ENCODE data around the gene ARHGAP44. TPM values are rescaled to one million over a fixed set of nuclear protein-coding genes. Genes with fewer than 3 reads are reported as not detected.

Gene ARHGAP44
- total RNA-seq, 2 experiments from 2014 or later: not detected

DNA sequence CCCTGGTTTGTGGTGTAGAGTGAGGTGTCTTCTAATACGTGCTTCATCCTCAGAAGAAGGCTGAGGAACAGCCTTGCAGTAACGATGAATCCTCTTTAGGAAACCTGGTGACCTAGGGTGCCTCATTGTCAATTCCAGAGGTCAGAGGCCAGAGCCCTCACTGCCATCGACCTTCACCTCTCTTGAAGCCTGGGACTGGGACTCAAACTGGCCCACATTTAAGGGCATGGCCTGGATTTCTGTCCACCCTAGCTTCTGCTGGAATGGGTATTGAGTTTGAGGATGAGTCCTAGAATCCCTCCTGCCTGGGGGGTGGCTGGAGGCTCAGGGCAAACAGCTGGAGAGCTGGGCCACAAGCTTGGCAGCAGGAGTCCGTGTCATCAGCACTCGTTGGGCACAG, 189.9 kb downstream of the ARHGAP44 start:
- H3K9me3 ChIP-seq (ENCODE audit: control insufficient read depth in 1 of 2, insufficient read depth in 1 of 2, low read length in 2 of 2): peaks cover 0 to 6% of the 10 kb centered on the region in 2 experiments
- Mint-ChIP-seq H3K9me3 (no peaks in the 10 kb centered on the region), H3K36me3 (ENCODE audit: low read depth) (no peaks in the 10 kb centered on the region), H3K27me3 (peaks cover 40% of the 10 kb centered on the region), H3K4me1 (ENCODE audit: low read depth) (no peaks in the 10 kb centered on the region), H3K4me3 (no peak overlapping the region), H3K27ac (no peak overlapping the region)
- H3K27ac ChIP-seq (ENCODE audit: low read depth in 1 of 2, low read length in 2 of 2): no peak overlapping the region
- H3K36me3 ChIP-seq (ENCODE audit: insufficient read depth, low read length): no peaks in the 10 kb centered on the region
- ATAC-seq (ENCODE audit: poor library complexity): no peak
- H3K4me3 ChIP-seq (ENCODE audit: low read length): no peak overlapping the region
- ChIA-PET CTCF (no interaction called here), POLR2A (no interaction called here)
- peaks cover 3 to 13% of the 10 kb centered on the region in 2 experiments for H3K27me3 ChIP-seq (ENCODE audit: control insufficient read depth in 1 of 2, insufficient read depth in 2 of 2, low read length in 2 of 2)
- TF ChIP-seq, protein P1, sequence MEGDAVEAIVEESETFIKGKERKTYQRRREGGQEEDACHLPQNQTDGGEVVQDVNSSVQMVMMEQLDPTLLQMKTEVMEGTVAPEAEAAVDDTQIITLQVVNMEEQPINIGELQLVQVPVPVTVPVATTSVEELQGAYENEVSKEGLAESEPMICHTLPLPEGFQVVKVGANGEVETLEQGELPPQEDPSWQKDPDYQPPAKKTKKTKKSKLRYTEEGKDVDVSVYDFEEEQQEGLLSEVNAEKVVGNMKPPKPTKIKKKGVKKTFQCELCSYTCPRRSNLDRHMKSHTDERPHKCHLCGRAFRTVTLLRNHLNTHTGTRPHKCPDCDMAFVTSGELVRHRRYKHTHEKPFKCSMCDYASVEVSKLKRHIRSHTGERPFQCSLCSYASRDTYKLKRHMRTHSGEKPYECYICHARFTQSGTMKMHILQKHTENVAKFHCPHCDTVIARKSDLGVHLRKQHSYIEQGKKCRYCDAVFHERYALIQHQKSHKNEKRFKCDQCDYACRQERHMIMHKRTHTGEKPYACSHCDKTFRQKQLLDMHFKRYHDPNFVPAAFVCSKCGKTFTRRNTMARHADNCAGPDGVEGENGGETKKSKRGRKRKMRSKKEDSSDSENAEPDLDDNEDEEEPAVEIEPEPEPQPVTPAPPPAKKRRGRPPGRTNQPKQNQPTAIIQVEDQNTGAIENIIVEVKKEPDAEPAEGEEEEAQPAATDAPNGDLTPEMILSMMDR (IDR thresholded peaks at IDR 0.05): no peak
- no peak for DNase-seq
- intact Hi-C loops (cut with DNase I, micrococcal nuclease): no loop called here
- H3K4me1 ChIP-seq (ENCODE audit: insufficient read depth, low read length): peaks cover 5% of the 10 kb centered on the region

DNA sequence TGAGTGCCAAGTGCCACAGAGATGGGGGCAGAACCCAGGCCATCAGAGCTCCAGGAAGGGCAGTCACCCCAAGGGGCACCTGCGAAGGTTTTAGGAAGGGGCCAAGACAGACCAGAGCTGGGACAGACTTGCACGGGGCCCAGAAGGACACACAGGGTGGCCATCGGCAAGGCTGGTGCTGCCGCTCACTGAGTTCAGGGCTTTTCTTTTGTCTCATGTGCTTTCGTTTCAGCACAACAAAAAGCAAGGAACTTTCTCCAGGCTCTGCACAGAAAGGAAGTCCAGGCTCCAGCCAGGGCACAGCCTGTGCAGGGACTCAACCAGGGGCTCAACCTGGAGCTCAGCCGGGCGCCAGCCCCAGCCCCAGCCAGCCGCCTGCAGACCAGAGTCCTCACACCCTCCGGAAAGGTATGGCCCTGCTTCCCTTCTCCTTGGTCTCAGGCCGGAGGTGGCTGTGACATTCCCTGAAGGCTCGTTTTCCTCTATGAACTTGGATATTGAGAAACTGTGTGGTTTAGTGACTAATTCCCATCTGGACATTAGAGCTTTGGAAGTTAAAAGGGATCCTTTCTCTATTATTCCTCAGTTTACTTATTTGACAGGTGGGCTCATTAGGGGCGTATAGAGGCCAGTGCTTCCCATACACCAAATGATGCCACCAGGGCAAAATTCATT, 190.7 kb downstream of the ARHGAP44 start:
- intact Hi-C loops (cut with DNase I, micrococcal nuclease): no loop called here

DNA sequence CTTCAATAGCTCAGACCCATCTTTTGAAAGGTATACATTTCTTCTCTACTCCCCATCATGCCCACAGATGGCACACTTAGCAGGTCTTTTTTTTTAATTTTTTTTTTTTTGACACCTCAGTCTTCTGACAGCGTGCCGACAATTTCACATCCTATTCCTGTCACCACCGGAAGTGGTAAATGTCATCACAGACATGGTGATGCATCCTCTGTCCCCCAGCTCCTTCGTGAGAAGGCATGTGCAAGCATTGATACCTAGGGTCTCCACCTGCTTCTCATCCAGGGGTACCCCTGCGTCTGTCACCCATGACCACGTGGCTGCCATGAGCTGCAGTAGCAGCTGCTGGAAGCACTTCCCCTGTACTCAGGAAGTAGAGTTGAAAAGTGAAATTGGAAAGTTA, 192.9 kb downstream of the ARHGAP44 start:
- Mint-ChIP-seq H3K4me1 (ENCODE audit: low read depth) (no peaks in the 10 kb centered on the region), H3K27me3 (peaks cover 22% of the 10 kb centered on the region), H3K4me3 (no peak overlapping the region), H3K27ac (no peak overlapping the region), H3K9me3 (no peaks in the 10 kb centered on the region), H3K36me3 (ENCODE audit: low read depth) (no peaks in the 10 kb centered on the region)
- Histone ChIP-seq H3K27me3 (ENCODE audit: control insufficient read depth in 1 of 2, insufficient read depth in 2 of 2, low read length in 2 of 2) (peaks cover 0 to 10% of the 10 kb centered on the region in 2 experiments), H3K4me3 (ENCODE audit: low read length) (no peak overlapping the region), H3K27ac (ENCODE audit: low read depth in 1 of 2, low read length in 2 of 2) (no peak overlapping the region), H3K36me3 (ENCODE audit: insufficient read depth, low read length) (no peaks in the 10 kb centered on the region), H3K9me3 (ENCODE audit: control insufficient read depth in 1 of 2, insufficient read depth in 1 of 2, low read length in 2 of 2) (peaks cover 0 to 6% of the 10 kb centered on the region in 2 experiments), H3K4me1 (ENCODE audit: insufficient read depth, low read length) (peaks cover 5% of the 10 kb centered on the region)
- DNase-seq (peak in 3 of 14 experiments; percentile 21 to 56 (median 54)), ATAC-seq (ENCODE audit: poor library complexity) (no peak)
- POLR2A ChIA-PET: interaction anchor here (1.0 kb wide), 1 partner anchor 36 kb away, joined by 3 read pairs; no protein-coding TSS in a partner anchor
- CTCF ChIA-PET: no interaction called here
- intact Hi-C loops (cut with DNase I, micrococcal nuclease): no loop called here
- TF ChIP-seq, protein P1 (IDR thresholded peaks at IDR 0.05): no peak

More for the DNA sequence above, 190.7 kb downstream of the ARHGAP44 start:
- H3K9me3 ChIP-seq (ENCODE audit: control insufficient read depth in 1 of 2, insufficient read depth in 1 of 2, low read length in 2 of 2): peaks cover 0 to 6% of the 10 kb centered on the region in 2 experiments
- no peak overlapping the region for H3K4me3 ChIP-seq (ENCODE audit: low read length)
- ATAC-seq (ENCODE audit: poor library complexity): no peak
- H3K27ac ChIP-seq (ENCODE audit: low read depth in 1 of 2, low read length in 2 of 2): no peak overlapping the region
- ChIA-PET POLR2A (no interaction called here), CTCF (no interaction called here)
- H3K4me1 Mint-ChIP-seq (ENCODE audit: low read depth): no peaks in the 10 kb centered on the region
- no peaks in the 10 kb centered on the region for H3K36me3 ChIP-seq (ENCODE audit: insufficient read depth, low read length)
- peaks cover 0 to 11% of the 10 kb centered on the region in 2 experiments for H3K27me3 ChIP-seq (ENCODE audit: control insufficient read depth in 1 of 2, insufficient read depth in 2 of 2, low read length in 2 of 2)
- no peaks in the 10 kb centered on the region for H3K9me3 Mint-ChIP-seq
- H3K36me3 Mint-ChIP-seq (ENCODE audit: low read depth): no peaks in the 10 kb centered on the region
- DNase-seq: no peak
- no peak overlapping the region for H3K4me3 Mint-ChIP-seq
- H3K27ac Mint-ChIP-seq: no peak overlapping the region
- H3K4me1 ChIP-seq (ENCODE audit: insufficient read depth, low read length): peaks cover 5% of the 10 kb centered on the region
- peaks cover 36% of the 10 kb centered on the region for H3K27me3 Mint-ChIP-seq
- TF ChIP-seq, protein P1 (IDR thresholded peaks at IDR 0.05): no peak

Measured in CD4-positive, alpha-beta T cell (primary cell).